ENCODE results near the gene B4GALT5. TPM values are rescaled to one million over a fixed set of nuclear protein-coding genes. Genes with fewer than 3 reads are reported as not detected.

The B4GALT5 gene
- polyA plus RNA-seq, 1 donor (not counting 4 experiments of a cell fraction or from before 2014, with no cell fraction given) = 23.5 TPM

- Histone ChIP-seq H3K9me1 (ENCODE audit: control insufficient read depth, extremely low read depth, insufficient read depth, low read length) (no peaks in the 10 kb centered on the region), H3K9me3 (ENCODE audit: control insufficient read depth, low read depth, low read length) (no peaks in the 10 kb centered on the region), H3K79me2 (ENCODE audit: control insufficient read depth, insufficient read depth, low read length) (no peaks in the 10 kb centered on the region), H3K4me1 (ENCODE audit: control insufficient read depth, extremely low read depth, insufficient read depth, low read length) (no peaks in the 10 kb centered on the region), H3K36me3 (ENCODE audit: control insufficient read depth in 2 of 2, extremely low read depth in 1 of 2, insufficient read depth in 2 of 2, low read length in 2 of 2) (no peaks in the 10 kb centered on the region), H2AFZ (ENCODE audit: control insufficient read depth, low read length) (no peak overlapping the region), H4K20me1 (ENCODE audit: control insufficient read depth, extremely low read depth, insufficient read depth, low read length) (no peaks in the 10 kb centered on the region), H3K4me3 (ENCODE audit: control insufficient read depth in 2 of 3, extremely low read depth in 1 of 3, insufficient read depth in 2 of 3, low read depth in 1 of 3, low read length in 3 of 3) (no peak overlapping the region), H3K27me3 (ENCODE audit: control insufficient read depth, extremely low read depth, insufficient read depth, low read length) (no peaks in the 10 kb centered on the region), H3K9ac (ENCODE audit: control insufficient read depth, extremely low read depth, insufficient read depth, low read length) (no peak overlapping the region), H3K4me2 (ENCODE audit: control insufficient read depth, extremely low read depth, insufficient read depth, low read depth, low read length) (no peak overlapping the region), H3K27ac (ENCODE audit: control insufficient read depth, insufficient read depth, low read length) (no peak overlapping the region)
- DNase-seq (ENCODE audit: low read depth, low spot score) (no peak), FAIRE-seq (no peak)
- dilution Hi-C loops (cut with MboI; ENCODE audit: extremely low pct_ligation_motif_present, low sequenced_read_pairs) = no loop called here
- TF ChIP-seq EZH2 (IDR thresholded peaks at IDR 0.05; ENCODE audit: low read length) (no peak), CTCF (optimal IDR thresholded peaks at IDR 0.05 in 1 of 3, IDR thresholded peaks at IDR 0.05 in 1 of 3, conservative IDR thresholded peaks at IDR 0.05 in 1 of 3; ENCODE audit: extremely low read depth in 1 of 3, insufficient read depth in 2 of 3, low read length in 3 of 3) (no peak)
Observed at GRCh38 chr20:49740807-49741206, 27.1 kb upstream of the B4GALT5 start.

DNA sequence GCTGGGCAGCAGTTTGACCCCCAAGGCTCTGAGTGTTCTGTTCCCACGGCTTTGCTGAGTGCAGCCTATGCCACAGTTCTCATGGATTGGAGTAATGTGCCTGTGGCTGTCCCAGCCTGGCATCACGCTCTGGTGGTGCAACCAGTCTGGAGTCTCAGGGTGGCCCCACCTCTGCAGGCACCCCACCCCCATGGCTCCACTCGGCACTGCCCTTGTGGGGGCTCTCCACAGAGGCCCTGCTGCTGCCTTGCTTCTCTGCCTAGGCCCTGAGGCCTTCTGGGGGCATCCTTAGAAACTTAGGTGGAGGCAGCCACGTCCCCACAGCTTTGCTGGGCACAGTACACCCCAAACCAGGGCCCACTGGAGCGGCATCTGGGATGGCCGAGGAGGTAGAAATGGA is 25.4 kb upstream of the B4GALT5 start:
- Histone ChIP-seq H4K20me1 (ENCODE audit: control insufficient read depth, extremely low read depth, insufficient read depth, low read length) (no peaks in the 10 kb centered on the region), H3K9me1 (ENCODE audit: control insufficient read depth, extremely low read depth, insufficient read depth, low read length) (no peaks in the 10 kb centered on the region), H3K4me1 (ENCODE audit: control insufficient read depth, extremely low read depth, insufficient read depth, low read length) (no peaks in the 10 kb centered on the region), H3K27ac (ENCODE audit: control insufficient read depth, insufficient read depth, low read length) (no peak overlapping the region), H3K4me2 (ENCODE audit: control insufficient read depth, extremely low read depth, insufficient read depth, low read depth, low read length) (no peak overlapping the region), H3K9ac (ENCODE audit: control insufficient read depth, extremely low read depth, insufficient read depth, low read length) (no peak overlapping the region), H3K4me3 (ENCODE audit: control insufficient read depth in 2 of 3, extremely low read depth in 1 of 3, insufficient read depth in 2 of 3, low read depth in 1 of 3, low read length in 3 of 3) (no peak overlapping the region), H3K9me3 (ENCODE audit: control insufficient read depth, low read depth, low read length) (no peaks in the 10 kb centered on the region), H2AFZ (ENCODE audit: control insufficient read depth, low read length) (no peak overlapping the region), H3K27me3 (ENCODE audit: control insufficient read depth, extremely low read depth, insufficient read depth, low read length) (no peaks in the 10 kb centered on the region), H3K36me3 (ENCODE audit: control insufficient read depth in 2 of 2, extremely low read depth in 1 of 2, insufficient read depth in 2 of 2, low read length in 2 of 2) (no peaks in the 10 kb centered on the region), H3K79me2 (ENCODE audit: control insufficient read depth, insufficient read depth, low read length) (no peaks in the 10 kb centered on the region)
- FAIRE-seq (no peak), DNase-seq (ENCODE audit: low read depth, low spot score) (no peak)
- dilution Hi-C loops (cut with MboI; ENCODE audit: extremely low pct_ligation_motif_present, low sequenced_read_pairs) = no loop called here
- TF ChIP-seq EZH2 (IDR thresholded peaks at IDR 0.05; ENCODE audit: low read length) = no peak
- no peak for TF ChIP-seq CTCF (optimal IDR thresholded peaks at IDR 0.05 in 1 of 3, IDR thresholded peaks at IDR 0.05 in 1 of 3, conservative IDR thresholded peaks at IDR 0.05 in 1 of 3; ENCODE audit: extremely low read depth in 1 of 3, insufficient read depth in 2 of 3, low read length in 3 of 3)
